Liver (tissue), 2 donors: ENCODE results near the gene AGPAT4.

Experiments used
- REST ChIP-seq: IDR thresholded peaks from 2 replicates; pipeline ENCODE4 v1.6.1; 2016; ENCODE audit warnings: antibody characterized with exemption, mild to moderate bottlenecking
- TF ChIP-seq, protein P1 (sequence below): fragments of 150-350 bp; IDR thresholded peaks from 2 replicates; pipeline ENCODE4 v1.5.1; 2017; ENCODE audit warnings: improper control_type of control experiment, low read depth, low read length; ENCODE audit not compliant: missing input control
- TF ChIP-seq, protein P2 (sequence below): IDR thresholded peaks from 2 replicates; pipeline ENCODE4 v1.6.1; 2016; ENCODE audit warnings: antibody characterized with exemption
- donor health status: healthy.

- TF ChIP-seq, protein P1, sequence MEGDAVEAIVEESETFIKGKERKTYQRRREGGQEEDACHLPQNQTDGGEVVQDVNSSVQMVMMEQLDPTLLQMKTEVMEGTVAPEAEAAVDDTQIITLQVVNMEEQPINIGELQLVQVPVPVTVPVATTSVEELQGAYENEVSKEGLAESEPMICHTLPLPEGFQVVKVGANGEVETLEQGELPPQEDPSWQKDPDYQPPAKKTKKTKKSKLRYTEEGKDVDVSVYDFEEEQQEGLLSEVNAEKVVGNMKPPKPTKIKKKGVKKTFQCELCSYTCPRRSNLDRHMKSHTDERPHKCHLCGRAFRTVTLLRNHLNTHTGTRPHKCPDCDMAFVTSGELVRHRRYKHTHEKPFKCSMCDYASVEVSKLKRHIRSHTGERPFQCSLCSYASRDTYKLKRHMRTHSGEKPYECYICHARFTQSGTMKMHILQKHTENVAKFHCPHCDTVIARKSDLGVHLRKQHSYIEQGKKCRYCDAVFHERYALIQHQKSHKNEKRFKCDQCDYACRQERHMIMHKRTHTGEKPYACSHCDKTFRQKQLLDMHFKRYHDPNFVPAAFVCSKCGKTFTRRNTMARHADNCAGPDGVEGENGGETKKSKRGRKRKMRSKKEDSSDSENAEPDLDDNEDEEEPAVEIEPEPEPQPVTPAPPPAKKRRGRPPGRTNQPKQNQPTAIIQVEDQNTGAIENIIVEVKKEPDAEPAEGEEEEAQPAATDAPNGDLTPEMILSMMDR: no peak
- no peak for TF ChIP-seq REST
- TF ChIP-seq, protein P2, sequence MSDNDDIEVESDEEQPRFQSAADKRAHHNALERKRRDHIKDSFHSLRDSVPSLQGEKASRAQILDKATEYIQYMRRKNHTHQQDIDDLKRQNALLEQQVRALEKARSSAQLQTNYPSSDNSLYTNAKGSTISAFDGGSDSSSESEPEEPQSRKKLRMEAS: no peak
Measured at GRCh38 chr6:161271343-161272030, 2.4 kb downstream of the AGPAT4 start.
